Measurements from ENCODE around the gene ZNF76.

DNA sequence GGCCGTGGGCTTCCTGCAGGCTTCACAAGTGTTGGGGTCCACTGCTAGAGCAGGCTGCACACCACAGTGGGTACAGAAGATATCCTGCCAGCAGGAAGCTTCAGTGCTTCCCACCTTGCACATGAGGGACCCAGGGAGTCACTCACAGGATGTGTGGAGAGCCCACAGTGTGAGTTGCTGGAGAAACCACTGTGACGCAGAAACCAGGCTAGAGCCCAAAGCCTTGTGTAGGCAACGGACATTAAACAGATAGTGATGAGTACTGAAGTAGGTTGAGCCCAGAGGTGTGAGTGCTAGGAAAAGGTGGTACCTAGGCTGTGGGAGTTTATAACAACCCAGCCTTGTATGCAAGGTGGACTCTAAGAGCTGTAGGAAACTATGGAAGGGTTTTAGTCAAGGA, 19.2 kb downstream of the ZNF76 start:
- TF ChIP-seq, protein P1, sequence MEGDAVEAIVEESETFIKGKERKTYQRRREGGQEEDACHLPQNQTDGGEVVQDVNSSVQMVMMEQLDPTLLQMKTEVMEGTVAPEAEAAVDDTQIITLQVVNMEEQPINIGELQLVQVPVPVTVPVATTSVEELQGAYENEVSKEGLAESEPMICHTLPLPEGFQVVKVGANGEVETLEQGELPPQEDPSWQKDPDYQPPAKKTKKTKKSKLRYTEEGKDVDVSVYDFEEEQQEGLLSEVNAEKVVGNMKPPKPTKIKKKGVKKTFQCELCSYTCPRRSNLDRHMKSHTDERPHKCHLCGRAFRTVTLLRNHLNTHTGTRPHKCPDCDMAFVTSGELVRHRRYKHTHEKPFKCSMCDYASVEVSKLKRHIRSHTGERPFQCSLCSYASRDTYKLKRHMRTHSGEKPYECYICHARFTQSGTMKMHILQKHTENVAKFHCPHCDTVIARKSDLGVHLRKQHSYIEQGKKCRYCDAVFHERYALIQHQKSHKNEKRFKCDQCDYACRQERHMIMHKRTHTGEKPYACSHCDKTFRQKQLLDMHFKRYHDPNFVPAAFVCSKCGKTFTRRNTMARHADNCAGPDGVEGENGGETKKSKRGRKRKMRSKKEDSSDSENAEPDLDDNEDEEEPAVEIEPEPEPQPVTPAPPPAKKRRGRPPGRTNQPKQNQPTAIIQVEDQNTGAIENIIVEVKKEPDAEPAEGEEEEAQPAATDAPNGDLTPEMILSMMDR (IDR thresholded peaks at IDR 0.05; ENCODE audit: insufficient read depth, low read depth, low read length): no peak
- no peak for TF ChIP-seq EZH2 (IDR thresholded peaks at IDR 0.05; ENCODE audit: insufficient read depth, low read length)
